Motor neuron (in vitro differentiated cells): Measurements from ENCODE around the gene AKAP7. TPM values are rescaled to one million over a fixed set of nuclear protein-coding genes. Genes with fewer than 3 reads are reported as not detected.
A peak's percentile ranks its signal among the peaks of the same experiment; 100 is the strongest.
"Not testable (repeated sequence)": the region's sequence is repeated elsewhere in the genome, so short reads cannot be mapped to it uniquely, and the experiment has no call there.

ENCODE experiments used
- ATAC-seq, 8 experiments: fragments of 200-7000 bp; cut with Tn5 transposase; replicated peaks in 6 of 8; 2 replicates each; pipeline ENCODE4 v1.8.0; 2021; ENCODE audit warnings: mild to moderate bottlenecking in 8 of 8, moderate library complexity in 8 of 8
- H3K27ac ChIP-seq, 2 donors: fragments of 250-450 bp; sonication (Bioruptor Pico); 2 replicates each; pipeline ENCODE4 v1.9.0; 2021; ENCODE audit warnings: antibody characterized with exemption in 2 of 2, mild to moderate bottlenecking in 2 of 2, moderate library complexity in 1 of 2
- H3K4me1 ChIP-seq, 2 donors: fragments of 250-450 bp; sonication (Bioruptor Pico); replicated peaks in 1 of 2; 2 replicates each; pipeline ENCODE4 v1.6.1; 2021; ENCODE audit warnings: antibody characterized with exemption in 2 of 2, mild to moderate bottlenecking in 2 of 2, moderate library complexity in 1 of 2
- H3K4me3 ChIP-seq, 5 donors: fragments of 250-450 bp; sonication (Bioruptor Pico); 2 replicates each; pipeline ENCODE4 v1.9.0; 2021; ENCODE audit warnings: antibody characterized with exemption in 5 of 5, mild to moderate bottlenecking in 5 of 5, moderate library complexity in 4 of 5
- WGBS, 10 experiments: fragments of 450-650 bp; shearing (Covaris generic); methylation state at CpG; one replicate each; pipeline ENCODE4 v1.0.0; 2022; 5-methylcytosine and 5-hydroxymethylcytosine counted together
- in situ Hi-C, 9 experiments: fragments of 400-800 bp; cut with MboI; loops; one replicate each; pipeline ENCODE4 v1.15.0; 2021; ENCODE audit warnings: low sequenced_read_pairs in 9 of 9, low pct_unique_long_range_greater_than_20kb in 2 of 9; ENCODE audit not compliant: unreplicated experiment in 9 of 9
- total RNA-seq, 8 experiments: library from RNA; unstranded; fragments of 300-600 nt; gene quantifications; 2 replicates each; pipeline versions ENCODE4 v1.2.3 to v1.2.4, GENCODE V29; 2022

The AKAP7 gene
- total RNA-seq, 8 experiments from 2014 or later, result 2.5 to 18.5 (median 9.2) TPM

DNA sequence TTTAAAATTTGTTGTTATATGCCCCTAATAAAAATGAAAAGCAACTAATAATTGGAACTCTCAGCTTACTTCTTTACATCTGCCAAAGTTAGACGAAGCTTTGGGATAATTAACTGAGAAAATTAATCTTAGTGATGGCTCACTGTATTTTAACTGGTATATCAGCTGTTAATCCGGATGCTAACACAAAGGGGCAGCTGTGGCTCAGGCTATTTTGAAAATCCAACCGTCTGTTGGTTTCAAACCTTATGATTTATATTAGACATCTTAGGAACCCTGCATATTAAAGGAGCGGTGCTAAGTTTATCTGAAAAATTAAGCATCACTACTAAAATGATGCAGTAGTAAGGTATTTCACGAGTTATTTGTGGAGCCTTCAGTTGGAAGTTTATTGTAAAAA, 96.6 kb downstream of the AKAP7 start:
- in situ Hi-C loops, result no loop called here
- H3K27ac ChIP-seq, result no peak overlapping the region
- 18 to 80% (median 59%) methylated on average over 2 to 5 of the region's 5 CpGs for WGBS, 10 experiments
- H3K4me3 ChIP-seq, result no peak overlapping the region
- peaks cover 11 to 13% of the 10 kb centered on the region in 2 donors for H3K4me1 ChIP-seq
- no peak for ATAC-seq

GRCh38 chr6:131244942-131245341, 109.7 kb downstream of the AKAP7 start:
- WGBS, 10 experiments, result 67 to 100% (median 96%) methylated on average over 1 to 4 of the region's 4 CpGs; no CpG with 5 or more reads in 1 of the 10 experiments
- peaks cover 0 to 4% of the 10 kb centered on the region in 2 donors for H3K4me1 ChIP-seq
- in situ Hi-C loops, result no loop called here
- H3K4me3 ChIP-seq, result no peak overlapping the region
- ATAC-seq, result no peak
- H3K27ac ChIP-seq, result no peak overlapping the region

- Histone ChIP-seq H3K4me1 (peaks cover 27% of the 10 kb centered on the region in 2 donors), H3K27ac (no peak overlapping the region), H3K4me3 (peak overlapping the region; percentile 11 to 44 (median 20))
- WGBS, 10 experiments, result 0 to 17% (median 4%) methylated on average over 1 to 9 of the region's 9 CpGs
- peak; percentile 87 to 95 (median 94) for ATAC-seq
- in situ Hi-C loops, result no loop called here
Measured at GRCh38 chr6:131250122-131250521, 114.9 kb downstream of the AKAP7 start.

- in situ Hi-C loops, result no loop called here
- Histone ChIP-seq H3K27ac (no peak overlapping the region), H3K4me1 (peaks cover 27% of the 10 kb centered on the region in 2 donors), H3K4me3 (peak overlapping the region in 4 of 5 donors; percentile 18 to 44 (median 26))
- WGBS, 10 experiments, result 5 to 45% (median 27%) methylated on average over 1 to 3 of the region's 3 CpGs; no CpG with 5 or more reads in 4 of the 10 experiments
- ATAC-seq, result no peak
Measured at GRCh38 chr6:131250936-131251335, 115.7 kb downstream of the AKAP7 start.

- Histone ChIP-seq H3K27ac (no peak overlapping the region), H3K4me3 (peak overlapping the region in 2 of 5 donors; percentile 32 to 44), H3K4me1 (peaks cover 27% of the 10 kb centered on the region in 2 donors)
- in situ Hi-C loops, result no loop called here
- WGBS, 10 experiments, result 0 to 57% (median 30%) methylated on average over 2 to 3 of the region's 3 CpGs; no CpG with 5 or more reads in 3 of the 10 experiments
- ATAC-seq, result peak in 3 of 8 experiments; percentile 43 to 60 (median 48)
Measured at GRCh38 chr6:131251590-131252199, 116.4 kb downstream of the AKAP7 start.

DNA sequence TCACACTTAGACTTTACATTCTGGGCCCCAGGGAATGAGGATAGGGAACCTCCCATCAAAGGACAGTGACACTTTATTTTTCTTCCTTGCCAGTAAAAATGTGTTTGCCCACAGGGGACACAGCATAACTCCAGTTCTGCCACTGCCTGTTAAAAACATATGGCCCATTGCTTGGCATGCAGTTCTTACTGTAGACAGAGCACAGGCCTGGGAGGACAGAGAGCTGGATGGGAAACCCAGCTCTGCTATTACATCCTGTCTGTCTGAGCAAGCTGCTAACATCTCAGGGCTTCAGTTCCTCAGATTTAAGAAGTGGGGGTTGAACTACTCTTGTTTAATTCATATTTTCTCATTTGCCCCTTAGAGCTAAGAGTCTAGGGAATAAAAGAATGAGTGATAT, 120.2 kb downstream of the AKAP7 start:
- H3K27ac ChIP-seq, result no peak overlapping the region
- in situ Hi-C loops, result no loop called here
- H3K4me3 ChIP-seq, result no peak overlapping the region
- peak in 1 of 8 experiments; percentile 48 for ATAC-seq
- H3K4me1 ChIP-seq, result peaks cover 19 to 25% of the 10 kb centered on the region in 2 donors

GRCh38 chr6:131255911-131256310, 120.6 kb downstream of the AKAP7 start:
- ATAC-seq, result no peak
- in situ Hi-C loops, result no loop called here
- peaks cover 16 to 21% of the 10 kb centered on the region in 2 donors for H3K4me1 ChIP-seq
- no peak overlapping the region for H3K4me3 ChIP-seq
- H3K27ac ChIP-seq, result no peak overlapping the region
- 79 to 100% (median 100%) methylated on average over 1 to 2 of the region's 2 CpGs; no CpG with 5 or more reads in 1 of the 10 experiments for WGBS, 10 experiments

- ATAC-seq, result no peak
- Histone ChIP-seq H3K27ac (no peak overlapping the region), H3K4me1 (peaks cover 7 to 9% of the 10 kb centered on the region in 2 donors), H3K4me3 (no peak overlapping the region)
- in situ Hi-C loops, result no loop called here
- WGBS, 10 experiments, result 80 to 100% (median 95%) methylated on average over 1 to 2 of the region's 2 CpGs; no CpG with 5 or more reads in 4 of the 10 experiments
Measured at GRCh38 chr6:131257104-131257503, 121.8 kb downstream of the AKAP7 start.

- WGBS, 10 experiments, result 50 to 100% (median 87%) methylated on average over 1 to 2 of the region's 2 CpGs; no CpG with 5 or more reads in 2 of the 10 experiments
- Histone ChIP-seq H3K4me1 (no peaks in the 10 kb centered on the region), H3K4me3 (no peak overlapping the region), H3K27ac (no peak overlapping the region)
- peak in 1 of 8 experiments; percentile 70 for ATAC-seq
- in situ Hi-C loops, result no loop called here
Measured at GRCh38 chr6:131258010-131258652, 122.9 kb downstream of the AKAP7 start.

DNA sequence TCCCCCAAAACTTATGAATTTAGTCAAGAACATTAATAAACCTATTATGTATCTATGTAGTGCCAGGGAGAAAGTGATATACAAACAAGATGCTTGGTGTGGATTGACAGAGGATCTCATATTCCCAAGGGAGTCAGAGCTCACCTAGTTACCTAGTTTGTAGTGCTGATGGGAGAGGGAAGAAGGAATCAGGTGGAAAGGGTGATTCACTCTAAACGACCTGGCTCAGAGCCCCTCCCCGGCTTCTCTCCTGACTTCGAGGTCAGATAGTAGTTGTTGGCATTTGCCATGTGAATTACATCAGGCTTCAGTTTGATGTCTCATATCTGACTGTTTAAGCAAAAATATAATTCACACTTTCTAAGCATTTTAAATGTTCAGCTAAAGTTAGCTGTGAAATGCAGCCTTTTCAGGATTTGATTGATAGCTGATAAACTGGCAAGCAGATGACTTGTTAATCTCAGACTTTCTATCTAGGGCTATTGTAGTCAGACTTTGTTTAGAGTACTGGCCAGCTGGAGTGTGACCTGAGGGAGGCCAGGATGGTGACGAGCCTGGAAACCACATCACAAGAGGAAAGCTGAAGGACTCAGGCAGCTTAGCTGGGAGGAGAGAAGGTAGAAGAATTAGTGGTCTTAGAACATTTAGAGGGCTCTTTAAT, 123.7 kb downstream of the AKAP7 start:
- ATAC-seq, result peak in 3 of 8 experiments; percentile 27 to 73 (median 38)
- 53 to 93% (median 61%) methylated on average over 1 to 4 of the region's 4 CpGs; no CpG with 5 or more reads in 2 of the 10 experiments for WGBS, 10 experiments
- in situ Hi-C loops, result no loop called here
- Histone ChIP-seq H3K4me3 (no peak overlapping the region), H3K4me1 (no peaks in the 10 kb centered on the region), H3K27ac (no peak overlapping the region)

- H3K27ac ChIP-seq, H3K4me1 ChIP-seq, H3K4me3 ChIP-seq, ATAC-seq, in situ Hi-C loops: not testable (repeated sequence)
- WGBS, 10 experiments, result 86 to 100% (median 97%) methylated on average over 1 to 6 of the region's 6 CpGs; no CpG with 5 or more reads in 3 of the 10 experiments
Measured at GRCh38 chr6:131260960-131261359, 125.7 kb downstream of the AKAP7 start.

DNA sequence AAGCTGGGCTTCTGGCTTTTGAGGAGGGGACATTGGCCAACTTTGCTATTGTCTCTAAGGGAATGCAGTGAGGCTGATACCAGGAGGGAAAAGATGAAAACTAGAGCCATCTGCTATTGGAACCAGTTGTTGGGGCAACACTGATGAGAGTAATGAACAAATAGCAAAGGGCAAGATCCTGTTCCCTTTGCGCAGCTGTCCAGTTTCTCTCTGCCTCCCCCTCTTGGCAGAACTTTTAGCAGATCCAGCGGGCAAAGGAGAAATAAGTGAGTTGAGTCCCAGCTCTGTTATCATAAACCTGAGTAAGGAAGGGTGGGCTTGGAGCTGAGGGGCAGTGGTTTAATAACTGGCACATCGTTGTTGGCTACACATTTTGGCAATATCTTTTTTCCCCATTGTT, 126.8 kb downstream of the AKAP7 start:
- whole genome bisulfite sequencing, 10 experiments, result 85 to 100% (median 91%) methylated on average over 1 to 3 of the region's 3 CpGs; no CpG with 5 or more reads in 2 of the 10 experiments
- no peak for ATAC-seq

DNA sequence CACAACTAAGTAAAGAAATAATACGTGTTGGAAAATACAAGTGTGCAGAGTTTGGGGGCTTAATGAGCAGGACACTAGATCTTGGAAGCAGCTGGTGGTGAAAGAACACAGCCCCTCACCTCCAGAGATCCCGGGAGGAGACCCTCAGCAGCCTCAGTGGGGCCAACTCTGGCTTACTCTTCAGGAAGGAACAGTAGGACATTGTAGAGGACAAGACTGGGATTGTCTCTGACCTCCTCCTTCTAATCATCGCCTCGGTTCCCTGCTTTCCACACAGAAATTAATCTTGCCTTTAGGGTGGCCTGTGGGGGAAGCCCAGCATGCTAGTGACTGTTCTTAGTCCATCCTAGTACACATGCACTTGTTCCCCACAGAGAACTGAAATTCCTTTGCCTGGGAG, 130.7 kb downstream of the AKAP7 start:
- ATAC-seq, result no peak
- Histone ChIP-seq H3K27ac (no peak overlapping the region), H3K4me1 (no peaks in the 10 kb centered on the region), H3K4me3 (no peak overlapping the region)
- WGBS, 10 experiments, result 33 to 89% (median 72%) methylated on average over 1 to 4 of the region's 4 CpGs; no CpG with 5 or more reads in 3 of the 10 experiments
- in situ Hi-C loops, result no loop called here

More for the DNA sequence above, 126.8 kb downstream of the AKAP7 start:
- no peak overlapping the region for H3K4me3 ChIP-seq
- no peaks in the 10 kb centered on the region for H3K4me1 ChIP-seq
- no peak overlapping the region for H3K27ac ChIP-seq
- in situ Hi-C loops, result no loop called here
